SKM-1 treated with dmso at 0.1 percent for 144 hours (cell line): ENCODE data around the gene PIK3CG.

Experiments used
- DNase-seq: peaks from one replicate; lab custom pipeline; 2025; ENCODE audit not compliant: unreplicated experiment; lab: John Stamatoyannopoulos, UW

The PIK3CG gene

GRCh38 chr7:106858618-106859532 lies 6.2 kb upstream of the PIK3CG start:
- peak; percentile 94 for DNase-seq

GRCh38 chr7:106862317-106863089 lies 2.6 kb upstream of the PIK3CG start:
- peak; percentile 40 for DNase-seq

GRCh38 chr7:106863274-106863997 lies 1.6 kb upstream of the PIK3CG start:
- no peak for DNase-seq

GRCh38 chr7:106864298-106865081 lies 592 bp upstream of the PIK3CG start:
- no peak for DNase-seq

- DNase-seq: peak; percentile 71
Measured at GRCh38 chr7:106866298-106867281, 1.5 kb downstream of the PIK3CG start.

- no peak for DNase-seq
Measured at GRCh38 chr7:106867641-106868351, 2.7 kb downstream of the PIK3CG start.

- DNase-seq: no peak
Measured at GRCh38 chr7:106868364-106868763, 3.3 kb downstream of the PIK3CG start.

- DNase-seq: no peak
Measured at GRCh38 chr7:106869954-106870353, 4.9 kb downstream of the PIK3CG start.

GRCh38 chr7:106870528-106870927 lies 5.4 kb downstream of the PIK3CG start:
- no peak for DNase-seq

GRCh38 chr7:106870983-106871410 lies 5.9 kb downstream of the PIK3CG start:
- DNase-seq: peak; percentile 55

GRCh38 chr7:106871793-106872571 lies 6.9 kb downstream of the PIK3CG start:
- DNase-seq: no peak

GRCh38 chr7:106872763-106873162 lies 7.7 kb downstream of the PIK3CG start:
- no peak for DNase-seq

- no peak for DNase-seq
Measured at GRCh38 chr7:106874076-106874475, 9.0 kb downstream of the PIK3CG start.

- no peak for DNase-seq
Measured at GRCh38 chr7:106875508-106875907, 10.4 kb downstream of the PIK3CG start.

- no peak for DNase-seq
Measured at GRCh38 chr7:106878748-106879439, 13.8 kb downstream of the PIK3CG start.

- no peak for DNase-seq
Measured at GRCh38 chr7:106881984-106882383, 16.9 kb downstream of the PIK3CG start.

GRCh38 chr7:106883456-106884026 lies 18.5 kb downstream of the PIK3CG start:
- no peak for DNase-seq
